Brain microvascular endothelial cell (primary cell): ENCODE data around the gene HSH2D.

ENCODE experiments used
- DNase-seq: peaks from one replicate; pipeline ENCODE4 v3.0.0-alpha.2; 2020
- H3K27ac ChIP-seq: fragments of 250-450 bp; sonication (Bioruptor Pico); 2 replicates; pipeline ENCODE4 v1.5.1; 2020; ENCODE audit warnings: mild to moderate bottlenecking, moderate library complexity
- H3K27me3 ChIP-seq: fragments of 250-450 bp; sonication (Bioruptor Pico); replicated peaks from 2 replicates; pipeline ENCODE4 v1.5.1; 2020; ENCODE audit warnings: mild to moderate bottlenecking
- H3K36me3 ChIP-seq: fragments of 250-450 bp; sonication (Bioruptor Pico); replicated peaks from 2 replicates; pipeline ENCODE4 v1.5.1; 2020; ENCODE audit warnings: mild to moderate bottlenecking
- H3K4me3 ChIP-seq: 2 replicates; pipeline ENCODE4 v1.5.1; 2011; ENCODE audit warnings: low read depth, mild to moderate bottlenecking, control low read depth, low read length, moderate library complexity
- CTCF ChIP-seq: IDR thresholded peaks from 2 replicates; pipeline ENCODE4 v1.5.1; 2011; ENCODE audit warnings: low read depth, mild to moderate bottlenecking, moderate library complexity, low read length, control low read depth, inconsistent platforms; ENCODE audit errors: missing control alignments
- in situ Hi-C: cut with HindIII; loops from 2 replicates; pipeline ENCODE4 v1.10.0; 2017; ENCODE audit warnings: low sequenced_read_pairs, low pct_ligation_motif_present

The HSH2D gene

GRCh38 chr19:16185768-16186123 is 42.3 kb downstream of the HSH2D start:
- Histone ChIP-seq H3K27me3 (no peaks in the 10 kb centered on the region), H3K36me3 (peaks cover 22% of the 10 kb centered on the region), H3K27ac (peak overlapping the region; percentile 64), H3K4me3 (peak overlapping the region; percentile 95)
- peak; percentile 19 for DNase-seq
- peak; percentile 72 for TF ChIP-seq CTCF
- in situ Hi-C loops = no loop called here

GRCh38 chr19:16188521-16188920 is 45.0 kb downstream of the HSH2D start:
- no peak for TF ChIP-seq CTCF
- Histone ChIP-seq H3K27me3 (no peaks in the 10 kb centered on the region), H3K4me3 (no peak overlapping the region), H3K36me3 (peaks cover 37% of the 10 kb centered on the region), H3K27ac (no peak overlapping the region)
- in situ Hi-C loops = no loop called here
- no peak for DNase-seq

DNA sequence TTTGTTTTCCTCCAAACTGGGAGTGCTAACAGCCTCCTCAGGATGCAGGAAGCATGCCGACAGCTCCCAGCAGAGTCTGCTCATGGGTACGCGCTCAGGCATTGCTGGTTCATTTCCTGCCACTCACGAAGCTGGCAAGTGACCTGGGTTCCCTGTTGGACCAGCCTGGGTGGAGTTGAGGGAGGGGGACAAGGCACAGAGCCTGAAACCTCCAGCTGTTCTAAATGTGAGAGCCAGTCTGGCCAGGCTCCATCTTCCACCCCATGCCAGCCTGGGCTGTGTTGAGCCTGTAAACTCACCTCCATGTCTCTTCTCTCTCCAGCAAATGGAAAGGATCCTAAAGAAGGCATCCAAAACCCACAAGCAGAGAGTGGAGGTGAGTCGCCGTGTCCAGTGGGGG is 46.7 kb downstream of the HSH2D start:
- Histone ChIP-seq H3K27me3 (no peaks in the 10 kb centered on the region), H3K27ac (no peak overlapping the region), H3K4me3 (no peak overlapping the region), H3K36me3 (peaks cover 37% of the 10 kb centered on the region)
- TF ChIP-seq CTCF = no peak
- in situ Hi-C loops = no loop called here
- no peak for DNase-seq

- H3K36me3 ChIP-seq = peaks cover 37% of the 10 kb centered on the region
- no peak for TF ChIP-seq CTCF
Observed at GRCh38 chr19:16190736-16191135, 47.3 kb downstream of the HSH2D start.

DNA sequence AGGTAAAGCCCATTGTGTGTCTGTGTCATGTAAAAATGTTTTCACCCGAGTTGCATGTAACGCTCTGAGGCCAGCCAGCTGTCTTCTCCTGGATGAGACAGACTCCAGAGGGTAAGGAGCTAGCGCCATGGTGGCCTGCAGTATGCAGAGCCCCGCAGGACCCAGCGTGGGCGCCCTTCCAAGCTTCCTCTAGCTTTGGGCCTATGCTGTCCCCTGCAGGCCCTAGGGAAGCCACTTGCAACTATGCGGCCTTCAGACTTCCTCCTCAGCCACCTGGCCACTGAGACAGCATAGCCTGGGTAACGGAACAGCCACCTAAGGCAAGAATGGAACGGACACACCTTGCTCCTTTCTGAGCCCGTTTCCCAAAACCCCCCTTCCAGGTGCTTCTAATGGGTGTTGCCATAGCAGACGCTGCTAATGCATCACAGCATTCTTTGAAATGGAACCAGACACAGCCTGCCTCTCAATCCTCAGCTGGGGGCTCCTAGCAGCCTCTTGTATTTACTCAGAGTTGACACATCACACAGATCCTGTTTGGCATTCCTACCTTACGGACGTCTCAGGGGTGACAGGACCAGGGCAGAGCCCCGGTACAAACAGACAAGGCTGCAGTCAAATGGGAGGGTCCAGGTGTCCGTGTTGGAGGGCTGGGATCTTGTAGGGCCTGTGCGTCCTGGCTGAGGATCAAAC is 47.9 kb downstream of the HSH2D start:
- no peak for TF ChIP-seq CTCF
- in situ Hi-C loops = no loop called here
- no peak overlapping the region for H3K4me3 ChIP-seq

More at GRCh38 chr19:16190736-16191135, 47.3 kb downstream of the HSH2D start:
- in situ Hi-C loops = no loop called here
- Histone ChIP-seq H3K4me3 (no peak overlapping the region), H3K27me3 (no peaks in the 10 kb centered on the region), H3K27ac (no peak overlapping the region)
- no peak for DNase-seq

DNA sequence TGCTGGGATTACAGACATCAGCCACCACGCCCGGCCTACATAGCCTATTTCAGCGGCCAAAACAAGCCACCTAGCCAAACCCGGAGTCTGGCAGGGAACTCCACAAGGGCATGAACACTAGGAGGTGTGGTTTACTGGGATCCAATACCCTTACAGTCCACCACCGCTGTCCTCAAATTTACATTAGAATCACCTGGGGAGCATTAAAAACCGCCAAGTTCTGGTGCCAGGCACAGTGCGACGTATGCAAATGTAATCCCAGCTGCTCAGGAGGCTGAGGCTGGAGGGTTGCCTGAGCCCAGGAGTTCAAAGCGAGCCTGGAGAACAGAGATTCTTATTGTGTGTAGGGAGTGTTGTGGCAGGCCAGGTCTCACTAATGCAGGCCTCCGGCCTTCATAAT is 50.0 kb downstream of the HSH2D start:
- no peak for DNase-seq
- Histone ChIP-seq H3K27me3 (no peaks in the 10 kb centered on the region), H3K27ac (no peak overlapping the region), H3K36me3 (peaks cover 29% of the 10 kb centered on the region), H3K4me3 (no peak overlapping the region)
- in situ Hi-C loops = no loop called here
- TF ChIP-seq CTCF = no peak

More for the DNA sequence above, 47.9 kb downstream of the HSH2D start:
- H3K27me3 ChIP-seq = no peaks in the 10 kb centered on the region
- no peak overlapping the region for H3K27ac ChIP-seq
- peaks cover 37% of the 10 kb centered on the region for H3K36me3 ChIP-seq
- DNase-seq = no peak
